ENCODE data around the gene PHLDA2.

Gene PHLDA2

DNA sequence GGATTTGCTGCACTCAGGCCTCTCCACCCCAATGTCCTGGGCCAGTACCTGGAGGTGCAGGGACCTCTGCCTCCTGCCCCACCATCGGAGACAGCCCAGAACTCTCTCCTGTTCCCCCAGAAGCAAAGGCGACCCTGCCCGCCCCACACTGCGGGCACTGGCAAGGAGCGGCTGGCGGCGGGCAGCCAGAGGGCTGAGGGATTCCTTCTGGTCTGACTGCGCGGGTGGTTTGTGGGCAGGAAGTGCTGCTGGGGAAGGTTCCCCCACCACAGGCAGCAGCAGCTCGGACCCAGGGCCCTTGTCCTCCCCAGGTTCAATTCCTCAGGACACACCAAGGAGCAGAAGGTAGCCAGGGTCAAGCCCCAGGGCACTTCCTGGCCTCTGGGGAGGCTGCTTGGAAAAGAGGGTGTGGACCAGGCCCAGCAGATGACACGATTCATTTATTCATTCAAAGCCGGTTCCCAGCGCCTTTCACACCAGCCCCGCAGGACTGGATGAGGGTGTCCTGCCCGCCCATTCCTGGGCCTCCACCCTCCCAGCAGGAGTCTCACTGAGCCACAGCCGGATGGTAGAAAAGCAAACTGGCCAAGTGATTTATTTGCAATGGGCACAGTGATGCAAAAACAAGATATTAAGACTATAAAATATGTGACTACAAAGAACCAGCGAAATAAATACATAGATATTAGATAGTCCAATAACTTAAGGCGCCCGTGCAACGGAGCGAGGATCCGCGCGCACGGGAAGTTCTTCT, 1.2 kb downstream of the PHLDA2 start:
- no peak for DNase-seq

DNA sequence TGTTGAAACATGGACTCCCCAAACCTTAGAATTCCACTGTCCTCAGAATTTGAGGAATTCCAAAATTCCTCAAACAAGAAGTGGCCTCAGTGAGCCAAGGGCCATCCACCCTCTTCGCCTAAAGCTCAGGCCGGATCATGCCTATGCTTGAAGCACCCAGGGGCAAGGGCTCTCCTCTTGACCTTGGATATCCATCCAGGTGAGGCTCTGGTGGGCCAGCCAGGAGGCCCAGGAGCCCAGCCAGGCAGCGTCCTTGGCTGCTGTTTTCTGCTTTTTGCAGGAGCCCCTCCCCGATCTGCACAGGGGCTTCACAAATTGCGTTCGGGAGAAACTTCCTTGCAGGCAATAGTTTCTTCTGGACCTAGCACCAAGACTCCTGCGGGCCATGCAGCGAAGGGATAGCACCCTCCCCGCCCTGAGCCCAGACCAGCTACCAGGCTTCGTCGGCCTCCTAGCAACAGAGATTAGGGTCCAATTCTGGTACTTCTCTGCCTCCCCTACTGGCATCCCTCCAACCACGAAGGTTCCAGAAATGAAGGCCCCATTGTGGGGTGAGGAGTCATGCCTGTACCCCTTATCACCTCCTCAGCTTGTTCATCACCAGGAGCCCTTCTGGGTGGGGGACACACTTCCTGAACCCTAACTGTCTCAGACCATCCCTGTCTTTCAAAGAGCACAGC, 2.0 kb downstream of the PHLDA2 start:
- no peak for DNase-seq

- DNase-seq: no peak
Measured at GRCh38 chr11:2926611-2927051, 2.6 kb downstream of the PHLDA2 start.

- no peak for DNase-seq
Measured at GRCh38 chr11:2924821-2925675, 4.2 kb downstream of the PHLDA2 start.

- DNase-seq: no peak
Measured at GRCh38 chr11:2924381-2924780, 4.8 kb downstream of the PHLDA2 start.

DNA sequence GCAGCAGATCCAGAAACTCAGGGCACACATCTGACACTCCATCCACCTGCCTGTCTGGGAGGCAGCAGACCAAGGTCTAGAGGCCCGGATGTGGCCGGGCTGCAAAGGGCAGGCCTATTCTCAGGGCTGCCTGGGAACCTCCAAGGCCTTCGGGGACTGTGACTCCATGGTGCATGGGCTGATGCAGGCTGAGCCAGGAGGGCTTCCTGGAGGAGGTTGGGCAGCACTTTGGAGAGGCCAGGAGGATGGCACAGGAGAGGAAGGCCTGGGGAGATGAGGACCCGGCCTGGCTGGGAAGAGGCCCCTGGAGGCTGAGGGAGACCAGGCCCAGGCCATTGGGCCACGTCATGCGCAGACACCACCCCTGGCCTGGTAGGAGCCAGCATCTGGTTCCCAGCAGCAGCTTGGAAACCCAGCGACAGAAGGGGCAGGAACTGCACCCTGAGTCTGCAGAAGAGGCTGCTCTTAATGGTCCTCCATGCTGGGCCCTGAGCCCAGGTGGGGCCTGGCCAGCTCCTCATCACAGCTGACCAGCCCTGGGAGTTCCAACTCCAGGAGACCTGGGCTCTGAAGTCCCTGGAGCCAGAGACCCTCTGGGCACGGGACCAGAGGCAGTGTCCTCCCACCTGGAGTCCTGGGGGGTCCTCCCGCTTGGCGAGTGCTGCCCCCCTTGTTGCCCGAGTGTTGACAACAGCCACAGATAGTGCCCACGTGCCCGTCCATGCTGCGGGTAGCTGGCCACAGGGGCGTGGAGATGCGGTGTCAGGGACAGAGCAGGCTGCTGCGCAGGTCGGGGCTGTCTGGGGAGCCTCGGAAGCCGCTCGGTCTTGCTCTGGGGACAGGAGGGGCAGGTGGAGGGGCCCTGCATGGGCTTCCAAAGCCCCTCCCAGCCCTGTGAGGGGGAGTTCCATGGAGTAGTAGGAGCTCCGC, 5.5 kb downstream of the PHLDA2 start:
- no peak for DNase-seq

- no peak for DNase-seq
Measured at GRCh38 chr11:2922655-2923054, 6.6 kb downstream of the PHLDA2 start.

- no peak for DNase-seq
Measured at GRCh38 chr11:2921742-2922493, 7.3 kb downstream of the PHLDA2 start.

DNA sequence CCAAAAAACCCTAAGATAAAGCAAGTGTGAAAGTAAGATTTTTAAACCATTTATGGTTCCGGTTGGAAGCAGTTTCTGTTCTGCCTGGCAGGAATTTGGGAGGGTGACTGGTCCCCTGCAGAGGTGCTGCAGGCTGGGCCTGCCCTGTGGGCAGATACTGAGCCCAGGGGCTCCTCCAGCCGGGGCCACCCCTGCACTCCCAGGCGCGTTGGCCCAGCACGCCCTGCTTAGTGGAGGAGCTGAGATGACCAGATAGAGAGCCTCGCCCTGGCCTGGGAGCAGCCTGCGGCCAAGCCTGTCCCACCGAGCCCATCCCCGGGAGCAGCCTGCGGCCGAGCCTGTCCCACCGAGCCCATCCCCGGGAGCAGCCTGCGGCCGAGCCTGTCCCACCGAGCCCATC, 8.0 kb downstream of the PHLDA2 start:
- DNase-seq: no peak

DNA sequence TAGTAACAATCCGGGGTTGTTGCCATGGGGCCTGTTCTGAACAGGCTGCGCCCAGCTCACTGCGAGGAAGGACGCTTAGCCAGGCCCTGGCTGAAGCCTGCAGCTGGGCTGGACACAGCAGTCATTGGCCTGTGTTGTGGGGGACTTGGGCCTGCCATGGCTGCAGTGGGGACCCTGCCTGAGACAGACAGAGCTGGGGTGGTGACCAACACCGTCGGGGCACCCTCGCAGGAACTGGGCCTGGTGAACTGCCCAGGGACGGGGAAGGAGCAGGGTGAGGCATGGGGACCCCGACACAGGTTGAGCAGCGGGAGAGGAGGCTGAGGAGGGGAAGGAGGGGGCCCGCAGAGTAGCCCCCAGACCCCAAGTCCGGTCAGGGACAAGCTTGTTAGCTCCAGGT, 8.9 kb downstream of the PHLDA2 start:
- DNase-seq: no peak

DNA sequence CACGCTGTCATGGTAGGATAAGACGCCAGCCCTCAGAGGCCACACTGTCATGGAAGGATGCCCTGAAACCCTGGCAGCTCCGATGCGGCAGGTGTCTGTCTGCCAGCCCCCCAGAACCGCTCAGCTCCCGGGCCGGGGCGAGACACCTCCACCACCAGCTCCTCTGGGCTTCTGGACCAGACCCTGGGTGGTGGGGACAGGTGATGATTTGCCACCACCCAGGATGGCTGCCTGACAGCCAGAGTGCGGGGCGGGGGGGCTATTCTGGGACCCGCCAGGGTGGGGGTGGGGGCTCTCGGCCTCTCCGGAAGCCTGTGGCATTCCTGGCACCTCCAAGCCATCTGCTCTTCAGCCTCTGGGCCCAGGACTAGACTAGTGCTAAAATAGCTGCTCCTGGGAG, 9.4 kb downstream of the PHLDA2 start:
- no peak for DNase-seq

DNA sequence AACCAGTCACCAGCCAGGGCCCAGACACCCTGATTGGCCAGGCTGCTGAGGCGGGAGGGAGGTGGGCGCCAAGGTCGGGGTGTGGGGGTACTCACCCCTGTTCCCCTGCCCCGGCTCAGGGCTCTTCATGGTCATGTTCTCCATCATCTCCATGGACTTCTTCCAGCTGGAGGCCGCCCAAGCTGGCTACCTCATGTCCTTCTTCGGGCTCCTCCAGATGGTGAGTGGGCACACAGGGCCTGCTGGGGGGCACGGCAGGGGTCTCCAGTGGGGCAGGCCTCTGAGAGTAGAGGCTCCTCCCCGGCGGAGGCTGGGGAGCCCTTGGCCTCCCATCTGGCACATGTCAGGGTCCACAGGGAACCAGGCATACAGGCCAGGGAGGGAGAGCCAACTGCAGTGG, 10.0 kb downstream of the PHLDA2 start:
- no peak for DNase-seq

- DNase-seq: no peak
Measured at GRCh38 chr11:2917842-2918490, 11.3 kb downstream of the PHLDA2 start.

DNA sequence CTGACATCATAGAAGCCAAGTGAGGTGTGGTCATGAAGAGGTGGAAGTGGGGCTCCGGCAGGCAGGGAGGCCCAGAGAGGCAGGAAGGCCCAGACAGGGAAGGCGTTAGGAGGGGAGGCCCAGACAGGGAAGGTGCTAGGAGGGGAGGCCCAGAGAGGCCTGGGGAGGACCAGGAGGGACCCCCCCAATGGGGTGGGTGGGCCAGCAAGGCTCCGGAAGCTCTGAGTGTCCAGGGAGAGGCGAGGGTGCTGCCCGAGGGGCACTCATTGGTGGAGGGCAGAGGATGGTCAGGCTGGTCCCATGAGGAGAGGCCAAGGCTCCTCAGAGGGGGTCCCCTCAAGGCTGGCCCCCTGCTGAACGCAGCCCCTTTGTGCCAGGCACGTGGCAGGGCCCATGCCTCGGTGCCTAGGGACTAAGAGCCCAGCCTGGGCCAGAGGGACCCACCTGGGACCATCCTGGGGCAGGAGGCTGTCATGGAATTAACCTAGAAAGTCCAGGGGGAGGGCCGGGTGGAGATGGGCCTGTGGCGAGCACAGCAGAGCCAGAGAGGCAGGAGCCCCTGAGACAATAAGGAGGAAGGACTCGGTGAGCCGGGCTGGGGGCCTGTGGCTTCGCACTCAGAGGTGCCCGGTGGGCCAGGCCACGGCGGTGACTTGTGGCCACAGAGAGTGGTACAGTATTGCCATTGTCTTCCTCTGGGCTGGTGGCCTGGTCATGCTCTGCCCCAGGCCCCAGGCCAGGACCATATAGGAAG, 12.2 kb downstream of the PHLDA2 start:
- no peak for DNase-seq

GRCh38 chr11:2916114-2916891, 12.9 kb downstream of the PHLDA2 start:
- DNase-seq: no peak

GRCh38 chr11:2915473-2915872, 13.7 kb downstream of the PHLDA2 start:
- DNase-seq: no peak

- no peak for DNase-seq
Measured at GRCh38 chr11:2914455-2915195, 14.6 kb downstream of the PHLDA2 start.

GRCh38 chr11:2913776-2914175, 15.4 kb downstream of the PHLDA2 start:
- DNase-seq: no peak

DNA sequence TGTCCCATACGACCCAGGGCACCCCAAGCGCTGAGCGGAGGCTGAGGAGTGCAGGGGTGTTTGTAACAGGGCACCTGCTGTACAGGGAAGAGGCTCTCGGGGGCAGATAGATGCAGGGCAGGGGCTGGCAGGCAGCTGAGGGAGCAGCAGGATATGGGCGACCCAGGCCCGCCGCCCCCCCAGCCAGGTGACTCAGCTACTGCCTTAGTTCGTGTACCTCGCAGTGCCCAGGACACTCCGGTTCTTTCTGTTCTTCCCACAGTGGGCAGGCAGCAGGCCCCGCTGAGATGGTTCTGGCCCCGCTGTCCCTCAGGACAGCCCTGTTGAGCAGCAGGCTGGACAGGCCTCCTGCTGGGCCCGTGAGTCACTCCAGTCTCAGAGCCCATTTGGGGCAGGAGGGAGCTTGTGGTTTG, 16.2 kb downstream of the PHLDA2 start:
- DNase-seq: no peak

All from activated CD4-positive, alpha-beta T cell treated with anti-CD3 and anti-CD28 coated beads, Interleukin-2, amount 50 U/mL, for 4 hours (primary cell).